Muscle of arm (tissue), 12 donors: ENCODE results near the gene CIPC. TPM values are rescaled to one million over a fixed set of nuclear protein-coding genes. Genes with fewer than 3 reads are reported as not detected.

Experiments
- DNase-seq: peaks from one replicate; pipeline ENCODE4 v3.0.0-alpha.2; 2013
- polyA plus RNA-seq, 12 donors: library from polyadenylated mRNA; unstranded; fragments of 120-200 nt; gene quantifications; one replicate each; pipeline ENCODE4 v1.2.1, GENCODE V29; 2013; ENCODE audit not compliant: insufficient read length in 12 of 12

Gene CIPC
- polyA plus RNA-seq, 12 donors, result 14.2 to 31.8 (median 24.7) TPM; not detected in 1

DNA sequence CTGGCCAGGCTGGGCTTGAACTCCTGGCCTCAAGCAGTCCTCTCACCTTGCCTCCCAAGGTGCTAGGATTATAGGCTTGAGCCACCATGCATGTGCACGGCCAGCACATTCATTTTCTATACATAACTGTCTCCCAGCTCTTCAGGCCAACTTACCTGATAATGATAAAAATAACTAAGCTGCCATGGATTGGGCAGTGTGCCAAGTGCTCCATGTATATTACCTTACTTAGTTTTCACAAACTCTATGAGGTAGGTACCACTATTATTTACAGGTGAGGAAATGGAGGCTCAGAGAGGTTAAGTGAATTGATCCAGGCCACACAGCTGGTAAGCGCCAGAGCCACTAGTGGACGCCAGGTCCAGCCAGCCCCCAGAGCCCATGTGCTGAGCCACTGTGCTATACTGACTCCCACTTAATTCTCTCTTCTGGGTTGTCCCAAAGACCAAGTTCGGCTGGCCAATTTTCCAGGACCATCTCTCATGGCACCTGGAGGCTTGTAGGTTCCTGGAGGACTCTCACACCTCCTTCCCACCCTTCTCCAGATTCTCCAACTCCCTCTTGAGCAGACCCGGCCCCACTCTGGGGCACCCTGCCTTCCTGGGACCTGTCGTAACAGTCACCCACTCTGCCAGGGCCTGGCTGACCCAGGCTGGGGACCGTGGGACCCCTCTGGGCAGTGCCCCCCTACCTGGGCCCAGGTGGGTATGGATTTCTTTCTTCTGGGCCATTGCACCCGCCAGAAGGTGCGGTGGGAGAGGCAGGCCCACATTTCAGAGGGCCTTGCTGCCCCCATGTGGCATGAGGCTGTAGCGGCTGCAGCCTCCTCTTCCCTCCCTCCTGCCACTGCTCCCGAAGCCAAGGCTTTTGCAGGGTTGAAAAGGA is 30.2 kb upstream of the CIPC start:
- peak; percentile 61 for DNase-seq

DNA sequence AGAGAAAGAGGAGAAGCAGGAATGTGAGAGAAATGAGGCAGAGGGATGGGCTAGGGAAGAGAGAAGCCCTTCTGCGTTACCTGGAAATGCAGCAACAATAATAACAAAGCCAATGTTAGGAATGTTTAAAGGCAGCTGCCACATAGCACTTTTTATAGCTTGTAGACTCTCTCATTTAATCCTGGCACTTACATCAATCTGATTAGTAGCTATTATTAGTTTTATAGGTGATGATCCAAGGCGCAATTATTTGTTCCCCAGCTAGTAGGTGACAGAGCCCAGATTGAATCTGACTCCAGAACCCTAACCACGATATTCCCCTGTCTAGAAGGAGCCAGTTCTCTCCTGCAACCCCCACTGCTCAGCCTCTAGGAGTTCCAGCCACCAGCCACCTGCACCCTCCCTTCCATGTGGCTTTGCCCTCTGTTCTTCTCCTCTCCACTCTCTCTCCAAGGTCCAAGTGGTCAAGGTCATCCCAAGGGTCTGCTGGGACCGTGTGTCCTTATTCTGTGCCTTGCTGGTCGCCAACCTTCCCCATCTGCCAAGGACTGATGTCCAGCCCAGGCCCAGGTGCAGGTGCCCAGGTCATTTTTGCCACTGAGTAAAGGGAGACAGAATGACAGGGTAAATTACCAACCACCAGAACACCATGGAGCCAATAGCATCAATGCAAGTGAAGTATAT is 29.4 kb upstream of the CIPC start:
- no peak for DNase-seq

DNA sequence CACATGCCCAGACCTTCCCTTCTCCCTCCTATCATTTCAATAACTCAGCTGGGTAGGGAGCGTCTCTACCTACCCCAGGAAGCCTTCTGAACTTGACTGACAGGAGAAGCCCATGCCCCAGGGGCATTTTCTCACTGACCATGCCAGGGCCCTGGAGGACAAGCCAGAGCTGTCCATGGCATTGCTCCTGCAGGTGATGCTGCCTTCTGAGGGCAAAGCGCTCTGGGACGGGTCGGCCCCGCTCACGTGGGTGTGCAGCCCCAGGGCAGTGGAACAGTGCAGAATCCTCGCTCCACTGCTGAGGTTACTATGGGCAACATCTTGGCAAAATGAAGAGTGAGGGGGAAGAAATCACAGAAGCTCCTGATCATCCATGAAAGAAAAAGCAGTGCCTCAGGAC is 28.5 kb upstream of the CIPC start:
- DNase-seq, result no peak

DNA sequence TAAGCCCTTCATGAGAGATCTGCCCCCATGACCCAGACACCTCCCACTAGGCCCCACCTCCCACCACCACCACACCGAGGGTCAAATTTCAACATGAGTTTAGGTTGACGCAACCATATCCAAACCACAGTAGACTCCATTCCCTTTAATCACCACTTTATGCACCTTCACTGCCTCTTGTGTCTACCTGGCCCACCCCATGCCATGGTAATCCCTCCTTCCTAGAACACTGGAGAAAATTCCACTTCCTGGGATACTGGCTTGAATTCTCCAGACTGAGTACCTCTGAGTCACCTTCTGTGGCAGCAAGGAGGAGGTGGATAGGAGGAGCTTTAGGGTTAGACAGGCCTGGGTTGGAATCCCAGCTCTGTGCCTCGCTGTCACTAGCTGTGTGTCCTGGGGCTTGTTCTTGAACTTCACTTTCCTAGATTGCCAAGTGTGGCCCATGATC is 26.1 kb upstream of the CIPC start:
- DNase-seq, result no peak

DNA sequence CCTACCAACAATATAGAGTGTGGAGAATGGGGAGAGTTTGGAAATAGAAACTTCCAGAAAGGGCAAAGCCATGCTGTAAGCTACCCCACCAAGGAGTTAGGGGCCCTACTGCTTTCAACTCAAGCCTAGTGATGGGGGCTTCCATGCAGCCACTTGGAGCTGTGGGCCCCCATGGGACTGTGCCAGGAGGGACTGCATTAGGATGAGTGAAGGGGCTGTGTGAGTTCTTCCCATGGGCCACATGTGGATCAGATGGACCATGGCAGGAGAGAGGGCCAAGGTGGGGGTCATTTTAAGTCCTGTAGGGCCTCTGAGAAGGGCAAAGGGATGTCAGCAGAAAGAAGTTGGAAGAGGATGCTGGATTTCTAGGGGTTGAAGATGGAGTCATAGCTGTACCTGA is 23.1 kb upstream of the CIPC start:
- no peak for DNase-seq

DNA sequence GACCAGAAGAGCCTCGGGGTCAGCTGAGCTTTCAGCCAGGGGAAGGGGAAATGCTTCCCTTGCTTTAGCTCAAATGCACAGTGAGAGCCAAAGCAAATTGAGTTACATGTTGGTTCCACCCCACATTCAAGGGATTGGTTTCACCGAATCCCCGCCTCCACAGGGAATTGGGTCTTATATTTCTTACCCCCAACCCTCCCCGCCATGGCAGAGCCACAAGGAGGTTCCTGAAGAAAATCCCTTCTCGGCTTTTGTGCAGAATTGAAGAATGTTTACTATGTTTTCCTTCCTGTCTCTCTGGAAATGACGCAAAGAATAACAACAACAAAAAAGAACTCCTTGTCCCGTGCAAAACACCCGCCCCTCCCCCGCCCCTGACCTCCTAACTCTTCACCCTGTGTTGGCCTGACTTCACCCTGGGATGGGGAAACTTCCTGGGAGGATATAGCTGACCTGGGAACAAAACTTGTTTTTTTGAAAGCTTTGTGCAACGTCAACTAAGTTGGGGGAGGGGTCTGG is 21.9 kb upstream of the CIPC start:
- DNase-seq, result no peak

DNA sequence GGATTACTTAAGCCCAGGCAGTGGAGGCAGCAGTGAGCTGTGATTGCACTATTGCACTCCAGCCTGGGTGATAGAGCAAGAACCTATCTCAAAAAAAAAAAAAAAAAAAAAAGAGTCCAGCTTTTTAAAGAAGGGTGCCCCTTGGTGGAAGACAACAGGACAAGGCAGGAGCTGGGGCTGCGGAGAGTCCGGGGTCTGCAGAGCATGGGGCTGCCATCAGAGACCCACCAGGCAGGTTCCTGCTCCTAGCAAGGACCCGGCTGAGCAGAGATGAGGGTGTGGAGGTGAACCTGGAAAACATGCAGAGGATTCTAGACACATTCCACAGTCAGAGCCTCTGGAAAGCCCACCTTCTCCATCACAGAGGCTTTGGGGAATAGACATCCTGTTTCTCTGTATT is 21.0 kb upstream of the CIPC start:
- no peak for DNase-seq

DNA sequence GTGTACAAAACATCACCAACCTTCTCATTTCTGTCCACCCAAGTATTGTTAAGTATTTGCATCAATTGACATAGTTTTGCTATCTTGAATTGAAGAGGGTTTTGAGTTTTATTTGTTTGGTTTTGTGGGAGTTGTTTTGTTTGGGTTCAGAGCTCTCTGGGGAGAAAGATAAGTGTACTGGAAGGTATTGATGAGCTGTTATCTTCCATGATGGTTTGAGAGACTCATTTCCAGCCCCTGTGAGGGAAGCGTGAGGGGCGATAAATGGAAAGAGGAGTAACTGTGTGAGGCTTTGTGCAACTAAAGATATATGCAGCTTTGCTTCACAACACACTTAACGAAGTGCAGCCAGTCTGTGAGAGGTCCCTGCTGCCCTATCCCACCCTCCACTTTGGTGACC is 15.7 kb upstream of the CIPC start:
- DNase-seq, result no peak

DNA sequence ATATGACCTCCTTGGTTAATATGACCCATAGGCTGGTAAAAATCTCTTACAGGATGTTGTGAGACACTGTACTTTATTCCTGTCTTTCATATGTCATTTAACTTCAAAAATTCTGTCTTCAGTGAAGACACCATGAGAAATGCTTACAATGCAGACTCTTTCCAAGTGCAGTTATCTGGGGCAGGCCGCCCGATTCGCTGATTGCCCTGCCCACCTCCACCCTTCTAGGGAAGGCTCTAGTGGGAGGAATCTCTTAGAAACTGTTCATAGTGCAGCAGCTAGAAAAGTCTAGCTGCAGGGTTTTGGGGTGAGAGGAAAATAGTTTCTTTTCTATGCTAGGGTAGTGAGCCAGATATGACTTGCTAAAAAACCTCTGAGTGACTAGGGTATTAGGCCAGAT is 15.0 kb upstream of the CIPC start:
- no peak for DNase-seq

DNA sequence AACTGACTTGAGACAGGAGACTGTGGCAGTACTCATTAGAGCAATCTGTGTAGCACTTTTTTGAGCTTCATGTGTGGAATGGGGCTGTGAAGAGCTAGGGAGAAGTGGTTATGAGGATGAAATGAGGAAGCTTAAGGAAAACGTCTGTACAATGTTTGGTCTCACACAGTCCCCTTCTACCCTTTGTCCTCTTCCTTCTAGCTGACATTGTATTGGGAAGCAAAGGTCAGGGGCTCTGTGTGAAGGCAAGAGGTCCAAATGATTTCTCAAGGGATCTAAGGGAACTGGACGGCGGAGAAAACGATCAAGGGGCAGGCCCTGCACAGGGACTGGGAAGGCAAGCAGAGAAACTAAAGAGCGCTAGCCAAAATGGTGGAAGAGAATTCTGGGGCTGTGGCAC is 13.1 kb upstream of the CIPC start:
- DNase-seq, result no peak

DNA sequence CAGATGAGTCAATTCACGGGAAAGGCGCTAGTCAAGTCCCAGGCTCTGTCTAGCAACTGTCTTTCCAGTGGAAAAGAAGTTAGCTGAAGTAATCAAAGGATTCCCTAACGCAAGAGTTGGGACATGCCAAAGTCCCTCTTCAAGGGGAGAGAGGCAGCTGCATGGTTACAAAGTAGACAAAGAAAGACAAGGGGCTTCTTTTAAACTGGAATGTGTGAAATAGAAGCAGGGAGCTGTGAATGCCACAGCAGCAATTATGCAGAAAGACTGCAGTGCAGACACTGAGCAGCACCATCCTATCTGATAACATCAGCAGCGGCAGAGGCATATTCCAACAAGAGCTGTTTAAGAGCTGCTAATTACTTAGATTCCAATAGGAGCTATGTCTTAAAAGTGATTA is 12.5 kb upstream of the CIPC start:
- no peak for DNase-seq

DNA sequence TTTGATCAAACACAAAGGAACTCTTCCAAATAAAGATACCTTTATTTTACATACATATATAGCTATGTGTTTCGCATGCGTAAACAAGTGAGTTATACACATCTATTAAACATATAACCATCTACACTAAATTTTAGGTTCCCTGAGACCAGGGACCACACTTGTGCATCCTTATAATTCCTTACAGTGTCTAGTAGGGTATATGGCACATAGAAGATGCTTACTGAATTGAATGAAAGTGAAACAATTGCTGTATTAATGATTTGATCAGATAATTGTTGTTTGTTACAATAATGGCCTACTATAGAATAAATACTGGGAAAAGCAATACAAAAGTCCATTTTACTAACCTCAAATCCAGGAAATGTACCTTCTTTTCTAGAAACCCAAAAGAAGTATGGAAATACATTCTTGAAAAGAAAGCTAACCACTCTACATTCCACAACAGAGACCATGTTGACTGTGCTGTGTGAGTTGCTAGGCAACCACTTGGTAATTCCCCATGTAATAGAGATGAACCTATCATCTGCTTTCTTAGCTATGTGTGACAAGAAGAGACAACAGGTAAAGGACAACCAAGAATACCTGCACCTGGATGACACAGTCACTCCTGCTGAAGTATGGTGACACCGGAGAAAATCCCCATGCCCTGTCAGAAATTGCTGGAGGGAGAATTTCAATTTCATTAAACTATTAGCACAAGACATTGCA is 11.9 kb upstream of the CIPC start:
- DNase-seq, result no peak

DNA sequence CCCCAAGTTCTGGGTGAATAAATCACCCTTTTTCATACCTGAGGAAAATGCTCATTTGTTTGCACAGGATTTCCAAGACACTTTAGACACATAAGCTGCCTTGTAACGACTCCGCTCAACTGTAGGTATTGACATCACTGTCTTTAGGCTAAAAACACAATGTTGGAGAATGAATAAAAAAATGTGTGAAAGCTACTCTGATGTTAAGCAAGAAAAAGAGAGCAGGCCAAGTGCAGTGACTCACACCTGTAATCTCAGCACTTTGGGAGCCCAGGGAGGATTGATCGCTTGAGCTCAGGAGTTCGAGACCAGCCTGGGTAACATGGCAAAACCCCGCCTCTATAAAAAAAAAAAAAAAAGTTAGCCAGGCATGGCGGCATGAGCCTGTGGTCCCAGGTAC is 11.1 kb upstream of the CIPC start:
- DNase-seq, result no peak

DNA sequence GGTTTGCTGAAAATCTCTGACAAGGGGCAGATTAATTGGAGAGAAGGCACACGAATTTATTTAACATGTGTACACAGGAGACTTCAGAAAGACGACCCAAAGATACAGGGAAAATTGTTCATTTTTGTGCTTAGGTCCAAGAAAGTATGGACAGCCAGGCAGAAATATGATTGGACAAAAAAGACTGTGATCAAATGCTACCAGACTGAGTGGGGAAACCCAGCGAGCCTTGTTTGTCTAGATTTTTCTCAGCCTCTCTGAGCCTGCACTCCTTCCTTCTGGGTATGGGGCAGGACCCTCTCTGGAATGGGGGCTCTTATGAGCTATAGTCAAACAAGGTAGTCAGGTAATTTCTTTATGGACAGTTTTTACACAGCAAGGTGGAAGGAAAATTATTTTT is 10.4 kb upstream of the CIPC start:
- no peak for DNase-seq

DNA sequence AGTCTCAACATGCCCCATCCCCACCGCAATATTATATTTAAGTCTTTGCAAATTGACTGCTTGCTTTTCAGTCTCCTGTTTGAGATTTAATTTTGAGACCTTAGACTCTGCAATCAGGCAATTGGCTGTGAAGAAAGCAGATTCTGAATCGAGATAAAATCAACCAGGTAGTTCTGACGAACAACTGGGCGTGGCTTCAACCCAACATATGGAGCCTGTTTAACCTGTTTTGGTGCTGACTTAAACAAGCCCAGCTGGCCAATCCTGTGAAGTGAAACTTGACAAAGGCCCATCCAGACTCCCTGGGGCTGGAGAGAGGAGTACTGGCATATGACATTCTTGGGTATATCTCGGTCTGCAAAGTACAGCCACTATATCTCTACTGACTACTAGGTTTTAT is 9.8 kb upstream of the CIPC start:
- no peak for DNase-seq

DNA sequence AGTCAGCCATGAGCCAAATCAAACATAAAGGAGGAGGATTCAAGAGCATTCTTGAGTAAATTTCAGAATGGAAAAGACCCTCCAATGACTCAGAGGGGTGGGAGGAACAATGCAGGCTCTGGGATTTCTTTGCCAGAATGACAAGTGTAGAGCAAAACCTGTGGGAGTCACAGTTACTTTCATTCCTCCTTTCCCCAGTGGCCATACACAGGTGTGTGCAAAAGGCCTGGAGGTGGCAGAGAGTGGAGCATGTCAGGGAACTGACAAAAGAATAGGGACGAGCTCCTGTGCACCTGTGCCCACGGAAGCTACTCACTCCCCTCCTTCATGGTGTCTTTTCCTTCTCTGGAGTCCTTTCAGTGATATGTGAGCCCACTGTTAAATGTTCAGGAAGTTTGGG is 9.4 kb upstream of the CIPC start:
- no peak for DNase-seq

DNA sequence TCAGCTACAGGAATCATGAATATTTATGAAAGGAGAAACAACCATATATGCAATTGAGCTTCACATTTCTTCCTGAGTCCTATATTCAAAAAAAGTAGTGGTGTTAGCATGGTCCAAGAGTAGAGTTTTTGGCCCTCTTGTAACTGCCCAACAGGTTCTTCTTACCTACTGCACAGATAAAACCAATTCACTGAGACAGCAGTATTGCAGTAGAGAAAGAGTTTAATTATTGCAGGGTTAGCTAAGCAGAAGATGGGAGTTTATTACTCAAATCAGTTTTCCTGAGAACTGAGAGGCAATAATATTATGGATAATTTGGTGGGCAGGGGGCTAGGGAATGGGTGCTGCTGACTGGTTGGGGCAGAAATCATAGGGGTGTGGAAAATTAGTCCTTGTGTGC is 6.5 kb upstream of the CIPC start:
- no peak for DNase-seq

DNA sequence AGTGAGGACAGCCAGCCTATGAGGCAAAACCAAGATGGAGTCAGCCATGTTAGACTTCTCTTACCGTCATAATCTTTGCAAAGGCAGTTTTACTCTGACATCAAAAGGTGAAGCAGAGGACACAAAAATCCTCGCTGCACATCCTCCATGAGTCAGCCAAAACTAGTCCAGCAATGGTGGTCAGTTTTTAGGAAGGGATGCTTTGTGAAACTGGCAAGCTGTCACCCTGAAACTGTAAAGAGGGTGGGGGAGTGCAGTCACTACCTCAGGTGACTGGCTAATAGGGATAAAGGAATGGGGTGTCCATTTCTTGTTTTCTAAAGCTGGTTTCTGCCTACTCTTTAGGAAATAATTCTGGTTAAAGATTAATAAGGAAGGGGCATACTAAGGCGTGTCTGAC is 5.4 kb upstream of the CIPC start:
- DNase-seq, result no peak

DNA sequence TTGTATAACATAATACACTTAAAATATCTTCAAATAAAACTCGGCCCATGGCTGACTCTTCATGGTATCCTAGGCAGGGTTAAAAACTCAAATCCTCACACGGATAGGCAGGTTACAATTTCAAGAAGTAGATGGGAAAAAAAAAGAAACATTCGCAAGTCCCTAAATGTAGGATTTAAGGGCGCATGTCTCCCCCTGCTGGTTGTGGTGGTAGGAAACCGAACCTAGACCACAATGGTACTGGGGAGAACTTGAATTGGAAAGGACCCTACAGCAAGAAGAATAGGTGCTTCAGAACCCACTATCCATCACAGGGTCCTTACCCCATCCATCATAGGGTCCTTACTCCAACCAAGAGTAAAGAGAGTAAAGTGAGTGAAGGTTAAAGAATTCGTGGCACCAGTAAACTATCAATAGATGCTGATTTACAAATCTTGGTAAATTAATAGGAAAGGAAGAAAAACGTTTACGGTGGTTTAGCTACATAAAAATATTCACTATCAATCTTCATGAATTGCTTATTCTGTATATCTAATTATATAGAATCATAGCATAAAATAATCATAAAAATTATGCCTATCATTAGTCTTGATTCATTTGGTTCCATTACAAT is 3.3 kb upstream of the CIPC start:
- DNase-seq, result peak; percentile 69

DNA sequence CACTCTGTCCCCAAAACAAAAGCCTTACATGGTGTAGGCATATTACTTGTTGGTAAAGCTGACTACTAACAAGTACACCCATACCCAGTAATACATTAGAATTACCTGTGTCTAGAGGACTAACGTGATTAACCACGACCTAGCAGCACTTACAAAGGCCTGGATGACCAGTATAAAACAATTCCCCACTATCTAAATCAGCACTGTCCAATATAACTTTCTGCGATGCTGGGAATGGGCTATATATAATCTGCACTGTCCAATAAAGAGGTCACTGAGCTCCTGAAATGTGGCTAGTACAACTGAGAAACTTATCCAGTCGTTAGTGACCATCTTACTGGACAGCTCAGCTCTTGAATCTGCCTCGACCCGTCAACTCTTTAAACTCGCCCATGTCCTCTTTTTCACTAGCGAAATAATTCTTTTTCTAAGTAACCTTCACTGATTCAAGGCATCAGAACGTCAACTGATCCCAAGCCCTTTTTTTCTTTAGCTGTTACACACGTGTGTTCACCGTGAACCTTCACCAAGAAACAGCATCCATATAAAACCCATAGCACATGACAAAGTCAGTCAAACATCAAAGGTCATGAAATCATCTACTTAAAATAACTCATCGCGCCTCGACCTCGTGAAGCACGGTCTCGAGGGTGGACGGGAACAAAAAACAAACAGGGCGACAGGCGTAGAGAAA is 905 bp upstream of the CIPC start:
- peak; percentile 73 for DNase-seq
